Cortex of kidney (tissue), 1 donor: ENCODE results near the gene EPAS1.

Experiments used
- DNase-seq: peaks from one replicate; lab custom pipeline; 2025; lab: John Stamatoyannopoulos, UW

The EPAS1 gene

DNA sequence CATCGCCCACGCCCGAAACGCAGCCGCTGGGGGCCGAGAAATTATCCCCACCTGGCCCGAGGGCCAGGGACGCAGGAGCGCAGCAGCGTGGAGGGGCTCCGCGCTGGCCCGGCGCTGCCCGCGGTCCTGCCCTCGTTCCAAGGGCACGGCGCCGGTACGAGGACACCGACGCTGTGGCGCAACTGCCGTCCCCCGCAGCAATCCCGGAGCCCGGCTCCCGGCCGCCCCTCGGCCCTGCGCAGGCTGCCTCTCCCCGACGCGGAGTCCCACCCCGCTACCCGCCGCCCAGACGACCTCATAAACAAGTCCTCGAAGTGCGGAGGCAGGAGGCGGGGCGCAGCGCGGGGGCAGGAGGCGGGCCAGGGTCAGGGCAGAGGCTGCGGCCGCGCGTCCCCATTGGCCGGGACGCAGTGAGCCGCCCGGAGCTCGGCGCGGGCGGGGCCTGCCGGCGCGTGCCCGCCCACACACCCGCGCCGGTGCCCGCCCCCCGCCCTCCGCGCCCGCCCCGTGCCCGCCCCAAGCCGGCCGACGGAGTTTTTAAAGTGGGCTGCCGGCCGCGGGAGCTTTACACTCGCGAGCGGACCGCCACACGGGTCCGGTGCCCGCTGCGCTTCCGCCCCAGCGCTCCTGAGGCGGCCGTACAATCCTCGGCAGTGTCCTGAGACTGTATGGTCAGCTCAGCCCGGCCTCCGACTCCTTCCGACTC, at the start of gene EPAS1:
Gene EPAS1 (plus strand): TSS at position 568 of the 706 bp plus-strand sequence. CDS start 505 bp downstream, outside the sequence.
- peak; percentile 79 for DNase-seq

DNA sequence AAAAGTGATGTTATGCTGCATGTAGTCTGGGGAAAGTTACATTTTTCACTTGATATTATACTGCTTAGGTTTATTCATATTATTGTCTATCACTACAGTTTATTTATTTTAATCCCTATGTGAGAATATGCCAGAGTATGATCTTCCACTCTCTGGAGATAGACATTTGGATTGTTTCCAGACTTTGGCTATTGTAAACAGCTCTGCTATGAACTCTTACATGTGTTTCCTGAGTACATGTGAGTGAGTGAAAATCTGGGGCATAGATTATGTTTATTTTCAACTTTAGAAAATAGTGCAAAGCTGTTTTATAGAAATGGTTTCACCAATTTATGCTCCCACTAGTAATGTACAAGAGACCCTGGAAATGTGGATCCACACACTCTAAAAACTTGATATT, 49.0 kb upstream of the EPAS1 start:
- DNase-seq = no peak

DNA sequence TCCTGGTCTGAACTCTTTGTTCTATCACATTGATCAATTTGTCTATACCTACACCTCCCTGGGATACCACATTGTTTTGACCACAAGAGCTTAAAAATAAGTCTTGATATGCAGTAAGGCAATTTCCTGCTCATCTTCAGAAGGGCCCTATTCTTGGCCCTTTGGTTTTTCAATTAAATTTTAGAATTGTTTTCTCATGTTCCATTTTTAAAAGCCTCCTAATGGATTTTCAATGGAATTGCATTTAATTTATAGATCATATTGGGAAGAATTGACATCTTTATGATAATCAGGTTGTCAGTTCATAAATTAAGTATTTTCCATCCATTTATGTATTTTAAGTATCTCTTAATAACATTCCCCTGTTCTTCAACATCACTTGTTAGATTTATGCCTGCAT, 47.6 kb upstream of the EPAS1 start:
- no peak for DNase-seq

DNA sequence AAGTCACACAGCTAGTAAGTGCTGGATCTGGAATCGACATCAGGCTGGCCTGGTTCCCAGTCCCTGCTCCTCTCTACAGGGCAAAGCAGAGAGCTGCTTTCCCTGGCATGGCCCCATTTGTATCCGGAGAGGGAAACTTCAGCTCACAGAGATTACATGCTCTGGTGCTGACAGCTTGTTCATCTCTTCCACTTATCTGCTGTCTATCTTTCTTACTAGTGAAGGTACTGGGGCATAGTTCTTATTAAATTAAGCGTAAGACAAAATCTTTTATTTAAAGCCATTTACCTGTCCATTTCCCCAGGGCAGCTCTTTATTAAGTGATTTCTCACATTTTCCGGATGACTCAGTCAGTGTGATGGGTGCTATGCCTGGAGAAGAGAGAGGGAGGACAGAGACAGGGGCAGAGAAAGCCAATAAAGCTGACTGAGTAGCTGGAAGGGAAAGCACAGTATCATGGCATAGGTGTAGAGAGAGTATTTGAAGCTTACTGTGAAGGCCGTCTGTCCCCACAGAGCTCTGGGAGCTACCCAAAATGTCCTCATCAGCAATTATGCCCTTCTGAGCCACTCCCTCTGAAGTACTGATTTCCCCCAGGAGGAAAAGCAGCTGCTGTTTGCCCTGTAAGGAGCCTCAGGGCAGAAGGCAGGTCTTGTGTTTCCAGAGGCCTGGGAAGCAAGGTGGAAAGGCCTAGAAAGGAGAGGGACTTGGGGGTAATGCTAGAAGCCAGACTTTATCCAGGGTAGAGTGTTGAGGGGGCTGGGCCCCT, 44.1 kb upstream of the EPAS1 start:
- no peak for DNase-seq

DNA sequence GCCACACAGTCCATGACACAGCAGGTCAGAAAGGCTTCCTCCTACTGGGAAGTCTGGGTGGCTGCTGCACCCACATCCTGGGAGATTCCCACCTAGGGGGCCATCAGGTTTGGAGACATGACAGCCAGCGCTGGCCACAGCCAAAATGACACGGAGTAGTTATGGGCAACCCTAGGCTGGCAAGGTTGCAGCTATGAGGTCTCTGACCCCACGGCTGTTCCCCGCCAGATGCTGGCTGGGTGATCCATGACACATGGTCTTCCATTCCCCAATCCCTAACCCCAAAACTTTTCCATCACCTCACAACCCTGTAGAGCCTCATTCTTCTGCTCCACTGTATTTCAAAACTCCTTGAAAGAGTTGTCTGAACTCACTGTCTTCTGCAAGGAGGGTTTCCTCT, 42.7 kb upstream of the EPAS1 start:
- DNase-seq = no peak

DNA sequence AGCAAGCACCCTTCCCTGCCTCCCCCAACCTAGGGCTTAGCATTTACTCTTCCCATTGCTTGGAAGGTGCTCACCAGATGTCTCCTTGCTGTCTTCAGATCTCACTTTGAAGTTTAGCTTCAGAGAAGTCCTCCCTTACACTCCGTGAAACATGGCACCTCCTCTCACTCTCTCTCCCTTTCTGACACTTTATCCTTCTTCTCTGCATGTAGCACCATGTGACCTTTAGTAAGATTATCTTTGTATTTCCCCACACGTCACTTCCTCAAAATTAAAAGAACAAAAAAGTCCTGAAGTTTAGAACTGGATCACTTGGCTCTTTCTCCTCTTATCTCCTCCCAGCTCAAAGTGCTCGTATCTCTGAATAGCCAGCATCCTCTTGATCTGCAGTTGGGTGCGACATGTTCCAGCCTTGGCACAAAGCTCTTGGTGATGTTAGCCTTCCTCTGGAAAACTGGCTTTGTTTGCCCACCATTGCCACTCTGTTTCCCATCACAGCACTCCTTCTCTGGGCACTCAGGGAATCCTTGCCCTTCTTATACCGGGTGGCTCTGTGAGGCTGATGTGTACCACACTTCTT, 40.6 kb upstream of the EPAS1 start:
- no peak for DNase-seq

DNA sequence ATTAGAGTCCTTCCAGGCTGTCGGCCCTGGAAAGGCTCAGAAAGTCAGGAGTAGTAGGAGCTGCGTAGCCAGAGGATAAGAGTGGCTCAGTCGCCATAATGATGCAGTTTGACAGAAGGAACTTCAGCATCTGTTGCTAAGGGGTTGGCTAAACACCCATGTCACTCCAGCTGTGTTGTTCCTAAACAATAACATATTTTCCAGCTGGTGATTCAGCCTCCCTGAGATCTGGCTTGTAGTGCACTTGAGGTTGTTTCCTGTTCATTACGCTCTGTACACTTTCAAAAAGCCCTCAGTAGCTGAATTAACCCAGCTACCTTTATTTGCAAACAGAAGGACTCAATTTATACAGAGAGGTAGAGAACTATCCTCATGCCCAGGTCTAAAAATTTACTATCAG, 39.7 kb upstream of the EPAS1 start:
- DNase-seq = no peak

DNA sequence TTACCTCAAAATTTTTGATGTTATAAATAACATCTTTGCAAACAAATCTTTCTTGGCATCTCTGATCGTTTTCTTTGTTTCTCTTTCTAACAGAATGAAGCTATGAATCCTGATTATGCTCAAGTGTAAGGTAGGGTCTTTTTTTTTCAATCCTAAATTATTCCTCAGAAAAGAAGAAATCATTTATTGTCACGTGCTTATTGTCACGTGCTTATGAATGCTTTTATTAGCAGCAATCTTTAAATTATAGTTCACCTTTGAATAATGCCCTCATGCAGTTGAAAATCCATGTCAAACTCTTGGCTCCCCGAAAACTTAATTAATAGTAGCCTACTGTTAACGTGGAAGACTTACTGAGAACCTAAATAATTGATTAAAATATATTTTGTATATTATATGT, 39.2 kb upstream of the EPAS1 start:
- DNase-seq = no peak

DNA sequence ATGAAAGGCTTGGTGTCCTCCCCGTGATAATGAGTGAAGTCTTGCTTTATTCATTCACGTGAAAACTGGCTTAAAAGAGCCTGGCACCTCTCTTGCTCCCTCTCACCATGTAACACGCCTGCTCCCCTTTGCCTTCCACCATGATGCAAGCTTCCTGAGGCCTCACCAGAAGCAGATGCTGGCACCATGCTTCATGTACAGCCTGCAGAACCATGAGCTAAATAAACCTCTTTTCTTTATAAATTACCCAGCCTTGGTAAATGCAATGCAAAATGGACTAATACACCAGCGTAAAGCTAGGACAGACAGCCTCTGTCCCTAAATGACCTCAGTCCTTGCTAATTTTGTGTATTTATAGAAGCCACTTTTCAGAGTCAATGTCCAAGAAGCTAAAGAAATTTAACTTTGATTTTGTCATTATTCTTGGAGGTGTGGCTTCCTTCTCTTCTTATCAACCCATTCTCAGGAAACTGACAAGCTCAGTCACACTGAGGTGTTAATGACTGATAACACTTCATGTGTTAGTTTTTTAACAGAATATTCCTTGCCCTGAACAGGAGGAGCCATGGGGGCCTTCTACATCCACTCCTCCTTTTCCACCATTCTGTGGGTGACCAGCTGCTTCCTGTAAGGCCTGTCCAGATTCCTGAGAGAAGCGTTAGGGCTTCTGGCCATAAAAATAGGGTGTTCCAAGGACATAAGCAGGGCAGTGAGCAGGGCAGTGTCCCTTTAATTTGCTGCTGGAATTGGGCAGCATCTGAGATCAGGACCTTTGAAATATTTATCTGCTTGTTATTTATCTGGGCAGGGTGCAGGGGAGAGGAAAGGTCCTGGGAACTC, 38.0 kb upstream of the EPAS1 start:
- DNase-seq = no peak

DNA sequence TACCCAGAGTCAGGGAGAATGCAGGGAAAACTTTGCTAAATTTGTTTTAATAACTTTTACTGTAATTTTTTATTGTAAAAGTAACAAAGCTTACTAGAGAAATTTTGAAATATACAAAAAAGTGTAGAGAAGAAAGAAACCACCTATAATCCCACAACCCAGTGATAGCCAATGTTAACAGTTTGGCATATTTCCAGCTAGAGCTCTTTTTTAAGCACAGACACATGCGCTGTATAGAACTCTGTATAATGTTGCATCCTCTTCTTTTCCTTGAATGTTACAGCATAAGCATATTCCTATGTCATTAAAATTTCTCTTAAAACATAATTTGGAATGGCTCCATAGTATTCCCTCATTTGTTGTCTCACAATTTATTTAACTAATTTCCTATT, 37.4 kb upstream of the EPAS1 start:
- no peak for DNase-seq

DNA sequence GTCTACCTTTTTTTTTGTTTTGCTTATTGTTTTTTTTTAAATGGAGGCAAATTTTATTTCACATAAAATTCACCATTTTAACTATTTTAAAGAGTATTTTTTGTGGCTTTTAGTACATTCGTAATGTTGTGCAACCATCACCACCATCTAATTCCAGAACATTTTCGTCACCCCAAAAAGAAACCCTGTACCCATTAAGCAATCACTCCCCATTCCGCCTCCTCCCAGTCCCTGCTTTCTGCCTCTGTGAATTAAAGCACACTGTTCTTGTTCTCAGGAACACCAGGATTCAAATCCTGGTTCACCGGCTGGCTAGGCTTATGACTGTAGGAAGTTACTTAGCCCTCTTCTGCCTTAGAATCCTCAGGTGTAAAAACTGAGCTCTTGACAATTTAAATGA, 36.9 kb upstream of the EPAS1 start:
- no peak for DNase-seq

DNA sequence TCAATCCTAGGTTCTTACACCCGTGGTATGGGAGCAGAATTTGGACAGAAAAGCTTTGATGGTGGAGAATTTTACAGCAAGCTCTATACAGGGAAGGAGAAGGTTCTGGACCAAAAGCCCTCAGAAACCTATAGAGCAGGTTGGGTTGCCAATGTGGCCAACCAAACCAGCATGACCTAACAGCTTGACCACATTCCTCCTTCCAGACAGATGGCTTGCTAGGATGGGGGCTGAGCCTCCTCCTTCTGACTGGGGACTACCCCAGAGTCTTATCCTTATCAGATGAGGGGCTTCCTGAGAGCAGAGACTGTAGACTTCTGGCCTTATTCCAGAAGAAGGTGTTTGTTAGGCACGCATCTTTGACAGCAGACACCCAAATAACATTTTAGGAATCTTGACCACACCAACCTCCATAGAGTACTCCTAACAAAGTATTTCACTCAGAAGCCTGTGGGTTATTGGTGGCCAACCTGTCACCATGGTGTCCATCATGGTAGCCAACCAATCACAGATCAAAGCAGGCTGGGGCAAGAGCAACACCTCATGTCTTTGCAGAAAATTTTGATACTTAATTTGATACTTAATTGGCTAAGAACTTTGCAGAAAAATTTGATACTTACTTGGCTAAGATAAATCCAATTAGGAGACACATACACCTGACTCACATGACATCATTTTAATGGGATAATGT, 34.8 kb upstream of the EPAS1 start:
- no peak for DNase-seq

DNA sequence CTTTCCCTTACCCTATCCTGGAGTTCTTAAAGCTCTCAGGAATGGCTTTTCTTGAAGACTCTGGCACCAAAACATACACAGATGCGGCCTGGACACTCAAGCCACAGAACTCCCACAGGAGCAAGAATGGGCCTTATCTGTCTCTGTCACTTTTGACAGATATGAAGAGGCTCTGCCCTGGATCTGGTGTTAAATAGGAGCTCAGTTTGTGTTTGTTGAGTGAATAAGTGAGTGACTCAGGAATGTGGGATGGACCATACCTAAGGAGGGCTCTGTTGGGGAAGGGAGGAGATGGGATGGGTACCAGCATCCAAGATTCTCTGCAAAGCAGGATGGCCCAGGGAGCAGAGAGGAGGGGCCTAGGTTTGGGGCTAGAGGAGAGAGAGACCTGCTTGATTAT, 33.9 kb upstream of the EPAS1 start:
- DNase-seq = no peak

DNA sequence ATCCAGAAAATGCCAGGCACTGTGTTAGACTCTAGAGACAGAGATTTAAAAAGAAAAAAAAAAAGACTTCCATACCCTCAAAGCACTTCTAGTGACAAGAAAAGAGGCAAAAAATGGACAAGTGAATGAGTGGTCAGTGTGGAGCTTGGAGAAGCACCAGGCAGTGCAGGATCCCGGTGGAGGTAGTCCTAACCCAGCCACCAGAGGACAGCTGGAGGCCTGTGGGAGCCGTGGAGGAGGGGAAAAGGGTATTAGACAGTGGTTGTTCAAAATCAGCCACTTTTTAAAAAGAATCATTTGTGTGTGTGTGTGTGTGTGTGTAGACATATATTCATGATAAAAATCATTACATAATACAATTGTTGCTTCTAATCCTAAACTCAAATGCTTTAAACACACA, 32.8 kb upstream of the EPAS1 start:
- DNase-seq = no peak

DNA sequence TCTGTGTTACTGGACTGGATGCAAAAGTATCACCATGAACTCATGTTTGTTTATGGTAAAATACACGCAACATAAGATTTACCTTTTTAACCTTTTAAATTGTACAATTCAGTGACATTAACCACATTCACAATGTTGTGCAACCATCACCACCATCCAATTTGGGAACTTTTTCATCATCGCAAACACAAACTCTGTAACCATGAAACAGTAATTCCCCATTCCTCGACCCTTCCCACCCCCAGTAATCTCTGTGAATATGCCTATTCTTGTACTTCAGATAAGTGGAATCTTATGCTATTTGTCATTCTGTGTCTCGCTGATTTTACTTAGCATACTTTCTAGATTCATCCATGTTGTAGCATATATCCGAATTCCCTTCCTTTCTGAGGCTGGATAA, 31.1 kb upstream of the EPAS1 start:
- no peak for DNase-seq

DNA sequence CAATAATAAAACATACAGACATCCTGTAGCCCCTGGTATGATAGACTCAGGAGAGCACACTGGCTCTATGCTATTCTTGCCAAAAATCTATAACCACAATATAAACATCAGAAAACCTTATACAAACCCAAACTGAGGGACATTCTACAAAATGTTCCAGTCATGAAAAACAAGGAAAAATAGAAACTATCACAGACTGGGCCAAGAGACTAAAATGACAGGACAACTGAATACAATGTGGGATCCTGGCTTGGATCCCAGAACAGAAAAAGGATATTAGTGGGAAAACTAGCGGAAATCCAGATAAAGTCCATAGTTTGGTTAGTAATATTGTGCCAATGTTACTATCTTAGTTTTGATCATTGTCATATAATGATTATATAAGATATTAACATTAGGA, 29.6 kb upstream of the EPAS1 start:
- no peak for DNase-seq

DNA sequence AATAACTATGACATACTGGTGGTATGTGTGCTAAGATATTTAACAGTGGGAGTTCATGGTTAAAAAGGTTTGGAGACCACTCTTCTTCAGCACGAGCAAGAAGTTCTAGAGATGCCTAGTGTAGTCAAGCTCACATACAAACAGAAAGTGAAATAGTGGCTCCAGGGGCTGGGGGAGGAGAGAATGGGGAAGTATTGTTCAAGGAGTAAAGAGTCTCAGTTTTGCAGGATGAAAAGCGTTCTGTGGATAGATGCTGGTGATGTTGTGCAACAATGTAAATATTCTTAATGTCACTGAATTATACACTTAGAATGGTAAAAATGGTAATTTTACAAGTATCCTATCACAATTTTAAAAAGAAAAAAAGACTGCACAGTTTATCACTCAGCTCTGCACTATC, 29.0 kb upstream of the EPAS1 start:
- no peak for DNase-seq

DNA sequence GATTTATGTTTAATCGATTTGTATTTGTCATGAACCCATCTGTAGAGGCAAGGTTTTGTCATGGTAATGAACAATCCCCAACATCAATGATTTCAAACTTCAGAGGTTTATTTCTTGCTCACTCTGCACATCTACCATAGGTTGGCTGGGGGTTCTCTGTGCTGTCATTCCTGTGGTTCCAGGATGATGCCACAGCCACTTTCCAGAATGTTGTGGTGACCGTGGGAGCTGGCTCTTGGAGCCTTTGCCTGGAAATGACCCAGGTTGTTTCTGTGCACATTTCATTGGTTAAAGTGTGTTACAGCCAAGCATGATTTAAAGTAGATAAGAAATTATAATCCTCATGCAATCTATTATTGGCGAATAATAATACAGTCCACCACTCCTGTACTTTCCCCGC, 28.2 kb upstream of the EPAS1 start:
- no peak for DNase-seq

DNA sequence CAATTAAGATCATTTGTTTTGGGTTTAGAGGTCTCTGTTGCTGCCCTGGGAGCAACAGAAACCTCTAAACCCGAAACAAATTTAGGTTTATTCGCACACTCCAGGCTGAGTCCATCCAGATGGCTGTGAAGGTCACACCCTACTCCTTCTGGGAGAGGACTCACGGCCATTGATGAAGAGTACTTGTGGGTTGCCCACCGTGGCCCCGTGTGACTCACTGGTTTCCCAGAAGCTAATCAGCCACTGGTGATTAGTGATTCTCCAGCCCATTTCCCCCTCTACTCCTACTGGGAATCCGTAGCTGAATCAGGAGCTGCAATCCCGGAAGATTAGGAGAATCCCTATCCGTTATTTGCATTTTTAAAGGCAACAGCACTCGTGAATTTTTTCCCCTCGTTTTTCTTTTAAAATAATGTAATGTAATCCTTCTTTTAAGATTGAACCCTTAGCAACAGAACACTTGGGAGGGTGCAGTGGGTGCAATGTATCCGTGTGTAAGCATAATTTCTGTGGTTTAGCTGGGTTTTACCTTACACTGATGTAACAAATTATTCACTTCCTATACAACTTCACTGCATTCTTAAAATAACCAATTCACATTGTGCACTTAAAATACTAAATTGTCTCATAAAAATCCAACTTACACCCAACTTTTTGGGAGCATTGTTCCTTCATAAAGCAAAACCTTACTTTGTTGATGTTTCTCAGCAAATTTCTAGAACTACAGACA, 27.5 kb upstream of the EPAS1 start:
- DNase-seq = no peak

DNA sequence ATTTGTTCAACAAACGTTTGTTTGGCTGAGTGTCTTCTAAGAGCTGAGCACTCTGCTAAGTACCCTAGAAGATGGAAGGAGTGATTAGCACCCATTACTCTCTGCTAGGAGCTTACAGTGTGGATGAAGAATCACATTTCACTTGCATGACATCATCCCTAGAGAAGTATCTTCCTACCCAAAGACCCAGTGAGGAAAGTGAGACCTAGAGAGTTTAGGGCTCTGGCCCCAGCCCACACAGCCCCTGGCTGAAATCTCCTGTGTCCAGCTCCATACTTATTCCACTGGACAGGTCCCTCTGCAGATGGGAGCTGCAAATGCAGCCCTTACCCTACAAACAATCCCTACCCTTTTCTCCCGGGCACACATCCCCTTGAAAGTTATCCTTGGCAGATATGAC, 26.8 kb upstream of the EPAS1 start:
- no peak for DNase-seq

DNA sequence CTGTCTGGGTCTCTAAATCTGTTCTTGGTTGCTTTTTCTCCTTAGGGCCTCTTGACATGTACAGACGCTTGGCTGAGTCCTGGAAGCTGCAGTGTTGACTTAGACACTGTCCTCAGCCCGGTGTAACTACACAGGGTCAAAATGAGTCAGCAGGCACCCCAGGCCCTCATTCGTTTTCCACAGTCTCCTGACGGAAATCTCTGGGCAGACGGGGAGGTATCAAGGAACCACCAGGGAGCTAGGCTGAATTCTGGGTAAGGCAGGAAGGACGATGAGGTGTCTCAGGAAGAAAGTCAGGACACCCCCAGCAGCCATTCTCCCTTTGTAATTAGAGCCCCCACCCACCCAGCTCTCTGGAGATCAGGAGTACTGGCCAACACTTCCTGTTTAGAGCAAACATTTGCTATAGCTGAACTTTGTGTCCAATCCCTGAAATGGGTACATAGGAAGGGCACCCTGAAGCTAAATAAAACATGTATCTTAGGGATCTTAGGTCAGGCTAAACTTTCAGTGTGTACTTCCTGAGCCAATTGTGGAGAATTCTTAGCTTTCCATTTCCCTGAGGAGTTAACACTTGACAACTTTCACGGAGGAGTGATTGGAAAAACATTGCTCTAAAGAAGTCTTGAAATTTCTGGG, 23.9 kb upstream of the EPAS1 start:
- DNase-seq = no peak
